Vagina (tissue), 2 donors: ENCODE results near the gene NOTCH4.

ENCODE experiments used
- CTCF ChIP-seq, 3 experiments: fragments of 450-650 bp in 2 of 3; fragments of 200-600 bp in 1 of 3; sonication (generic) in 1 of 3; IDR thresholded peaks; one replicate each; pipeline ENCODE4 v1.5.1; 2017 to 2019; ENCODE audit warnings: antibody characterized with exemption in 3 of 3, mild to moderate bottlenecking in 2 of 3, moderate library complexity in 2 of 3
- POLR2A ChIP-seq, 2 donors: fragments of 450-650 bp; IDR thresholded peaks; one replicate each; pipeline ENCODE4 v1.6.1; 2017; ENCODE audit warnings: antibody characterized with exemption in 2 of 2, mild to moderate bottlenecking in 2 of 2, moderate library complexity in 2 of 2
- POLR2AphosphoS5 ChIP-seq, 2 donors: sonication (generic); formaldehyde crosslinking; IDR thresholded peaks; one replicate each; pipeline ENCODE4 v1.9.0; 2017; ENCODE audit warnings: antibody characterized with exemption in 2 of 2, mild to moderate bottlenecking in 2 of 2, low read depth in 1 of 2; ENCODE audit not compliant: insufficient read depth in 1 of 2

DNA sequence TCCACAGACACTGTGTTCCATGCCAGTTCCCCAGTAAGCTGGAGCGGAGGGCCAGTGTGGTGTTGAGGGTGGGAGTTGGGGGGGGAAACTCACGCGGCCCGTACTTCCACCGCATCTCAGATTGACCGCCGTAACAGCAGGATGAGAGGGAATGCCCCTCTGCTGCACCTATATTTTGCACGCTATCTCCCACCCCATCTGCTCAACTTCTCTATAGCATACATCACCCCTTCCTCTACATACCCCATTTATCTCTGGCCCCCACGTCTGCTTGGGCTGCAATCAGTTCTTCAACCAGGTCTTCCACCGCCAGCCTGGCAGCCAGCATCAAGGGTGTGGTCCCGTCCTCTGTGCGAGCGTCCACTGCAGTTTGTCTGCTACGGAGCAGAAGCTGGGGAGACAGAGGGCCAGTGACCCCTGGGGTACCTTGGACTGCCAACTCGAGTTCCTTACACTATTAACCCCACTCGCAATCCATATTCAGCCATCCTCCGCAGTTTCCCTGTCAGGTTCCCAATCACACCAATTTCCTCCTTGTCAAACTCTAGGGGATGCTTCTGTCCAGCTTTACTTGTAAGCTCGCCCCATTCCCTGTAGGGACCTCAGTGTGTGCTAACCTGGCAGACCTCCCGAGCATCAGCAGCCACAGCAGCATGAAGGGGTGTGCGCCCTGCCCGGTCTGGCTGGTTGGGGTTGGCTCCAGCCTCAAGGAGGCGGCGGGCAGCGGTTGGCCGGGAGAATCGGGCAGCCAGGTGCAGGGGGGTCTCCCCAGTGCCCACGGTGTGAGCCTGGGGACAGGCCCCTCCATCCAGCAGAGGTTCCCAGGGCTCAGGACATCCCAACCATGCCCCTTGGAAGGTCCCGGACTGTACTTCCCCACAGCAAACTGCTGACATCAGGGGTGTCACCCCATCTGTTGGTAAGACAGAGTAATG lies 26.9 kb downstream of the NOTCH4 start:
- no peak for TF ChIP-seq CTCF (IDR thresholded peaks at IDR 0.05)
- TF ChIP-seq POLR2A (IDR thresholded peaks at IDR 0.05), result no peak
- no peak for TF ChIP-seq POLR2AphosphoS5 (IDR thresholded peaks at IDR 0.05; ENCODE audit: insufficient read depth in 1 of 2, low read depth in 1 of 2)
